WTC11 (cell line): ENCODE measurements around the gene DTD1. TPM values are rescaled to one million over a fixed set of nuclear protein-coding genes. Genes with fewer than 3 reads are reported as not detected.

Experiments
- ATAC-seq: fragments of 200-7000 bp; cut with Tn5 transposase; 2 replicates; pipeline ENCODE4 v1.10.0; 2021; ENCODE audit warnings: mild to moderate bottlenecking, moderate library complexity
- CTCF ChIA-PET: fragments of 300-600 bp; sonication (Branson Sonifier 250); formaldehyde crosslinking; loops from one replicate; lab custom pipeline; 2021; ENCODE audit warnings: antibody characterized with exemption; lab: Charles Lee
- POLR2A ChIA-PET: fragments of 350-600 bp; sonication (Branson Sonifier 250); formaldehyde crosslinking; loops from one replicate; lab custom pipeline; 2021; ENCODE audit warnings: antibody characterized with exemption; lab: Charles Lee
- DNase-seq: peaks from one replicate; pipeline ENCODE4 v3.0.0; 2021; ENCODE audit warnings: low spot score
- H3K27ac Mint-ChIP-seq: 2 replicates; pipeline ENCODE4 v1.8.0; 2021; ENCODE audit warnings: mixed read lengths
- H3K27me3 Mint-ChIP-seq: 2 replicates; pipeline ENCODE4 v1.8.0; 2021; ENCODE audit warnings: low read depth, mild to moderate bottlenecking, moderate library complexity, mixed read lengths
- H3K36me3 Mint-ChIP-seq: 2 replicates; pipeline ENCODE4 v1.8.0; 2021; ENCODE audit warnings: mixed read lengths
- H3K4me1 Mint-ChIP-seq: 2 replicates; pipeline ENCODE4 v1.8.0; 2022; ENCODE audit warnings: mixed read lengths
- H3K4me3 Mint-ChIP-seq: 2 replicates; pipeline ENCODE4 v1.8.0; 2021; ENCODE audit warnings: mild to moderate bottlenecking, moderate library complexity, mixed read lengths
- H3K9me3 Mint-ChIP-seq: 2 replicates; pipeline ENCODE4 v1.8.0; 2021; ENCODE audit warnings: mixed read lengths
- ATF3 ChIP-seq: sonication (generic); formaldehyde crosslinking; conservative IDR thresholded peaks from 2 replicates; pipeline ENCODE4 v1.8.1; 2022; ENCODE audit warnings: mild to moderate bottlenecking, missing genetic modification reagents
- ATF6 ChIP-seq: sonication (generic); formaldehyde crosslinking; IDR thresholded peaks from 2 replicates; pipeline ENCODE4 v1.8.1; 2023; ENCODE audit warnings: mild to moderate bottlenecking, missing genetic modification reagents
- CBFB ChIP-seq: sonication (generic); formaldehyde crosslinking; IDR thresholded peaks from 2 replicates; pipeline ENCODE4 v1.8.1; 2022; ENCODE audit warnings: mild to moderate bottlenecking, low read depth, missing genetic modification reagents
- CREM ChIP-seq: sonication (generic); formaldehyde crosslinking; IDR thresholded peaks from 2 replicates; pipeline ENCODE4 v1.8.1; 2022; ENCODE audit warnings: mild to moderate bottlenecking, missing genetic modification reagents, moderate library complexity
- ELF4 ChIP-seq: sonication (generic); formaldehyde crosslinking; IDR thresholded peaks from 2 replicates; pipeline ENCODE4 v1.8.1; 2022; ENCODE audit warnings: low read depth, mild to moderate bottlenecking, moderate library complexity, missing genetic modification reagents
- ERG ChIP-seq: fragments of 250-450 bp; sonication (Bioruptor Pico); IDR thresholded peaks from 2 replicates; pipeline ENCODE4 v1.8.0; 2021; ENCODE audit warnings: mild to moderate bottlenecking
- ESRRA ChIP-seq: sonication (generic); formaldehyde crosslinking; IDR thresholded peaks from 2 replicates; pipeline ENCODE4 v1.8.1; 2022; ENCODE audit warnings: mild to moderate bottlenecking, missing genetic modification reagents, borderline replicate concordance
- HMGXB4 ChIP-seq: sonication (generic); formaldehyde crosslinking; IDR thresholded peaks from 2 replicates; pipeline ENCODE4 v1.8.1; 2023; ENCODE audit warnings: mild to moderate bottlenecking, moderate library complexity, missing genetic modification reagents
- IRF1 ChIP-seq: sonication (generic); formaldehyde crosslinking; IDR thresholded peaks from 2 replicates; pipeline ENCODE4 v1.8.0; 2023; ENCODE audit warnings: missing genetic modification reagents
- IRF2 ChIP-seq: sonication (generic); formaldehyde crosslinking; IDR thresholded peaks from 2 replicates; pipeline ENCODE4 v1.8.0; 2022; ENCODE audit warnings: low read depth, missing genetic modification reagents, borderline replicate concordance
- JAZF1 ChIP-seq: fragments of 250-450 bp; sonication (Bioruptor Pico); IDR thresholded peaks from 2 replicates; pipeline ENCODE4 v1.9.0; 2021; ENCODE audit warnings: moderate library complexity, mild to moderate bottlenecking, inconsistent platforms
- MXD4 ChIP-seq: fragments of 250-450 bp; sonication (Bioruptor Pico); IDR thresholded peaks from 2 replicates; pipeline ENCODE4 v1.8.0; 2021; ENCODE audit warnings: mild to moderate bottlenecking, moderate library complexity, borderline replicate concordance
- NFATC4 ChIP-seq: fragments of 250-450 bp; sonication (Bioruptor Pico); IDR thresholded peaks from 2 replicates; pipeline ENCODE4 v1.9.0; 2021; ENCODE audit warnings: mild to moderate bottlenecking
- NR2C2 ChIP-seq: sonication (generic); formaldehyde crosslinking; IDR thresholded peaks from 2 replicates; pipeline ENCODE4 v1.8.0; 2022; ENCODE audit warnings: mild to moderate bottlenecking, missing genetic modification reagents
- OVOL2 ChIP-seq: fragments of 250-450 bp; sonication (Bioruptor Pico); IDR thresholded peaks from 2 replicates; pipeline ENCODE4 v1.9.0; 2021; ENCODE audit warnings: mild to moderate bottlenecking, borderline replicate concordance
- TEAD1 ChIP-seq: sonication (generic); formaldehyde crosslinking; IDR thresholded peaks from 2 replicates; pipeline ENCODE4 v1.8.0; 2022; ENCODE audit warnings: mild to moderate bottlenecking, missing genetic modification reagents
- USF1 ChIP-seq: sonication (generic); formaldehyde crosslinking; IDR thresholded peaks from 2 replicates; pipeline ENCODE4 v1.8.0; 2022; ENCODE audit warnings: mild to moderate bottlenecking, missing genetic modification reagents
- ZBTB21 ChIP-seq: sonication (generic); formaldehyde crosslinking; IDR thresholded peaks from 2 replicates; pipeline ENCODE4 v1.8.1; 2023; ENCODE audit warnings: mild to moderate bottlenecking, missing genetic modification reagents, borderline replicate concordance
- ZNF263 ChIP-seq: sonication (generic); formaldehyde crosslinking; IDR thresholded peaks from 2 replicates; pipeline ENCODE4 v1.8.1; 2022; ENCODE audit warnings: low read depth, mild to moderate bottlenecking, moderate library complexity, missing genetic modification reagents
- ZNF317 ChIP-seq: sonication (generic); formaldehyde crosslinking; IDR thresholded peaks from 2 replicates; pipeline ENCODE4 v1.8.1; 2023; ENCODE audit warnings: low read depth, mild to moderate bottlenecking, moderate library complexity, missing genetic modification reagents, borderline replicate concordance
- ZNF396 ChIP-seq: fragments of 250-450 bp; sonication (Bioruptor Pico); IDR thresholded peaks from 2 replicates; pipeline ENCODE4 v1.8.0; 2021; ENCODE audit warnings: mild to moderate bottlenecking, moderate library complexity, borderline replicate concordance
- ZNF425 ChIP-seq: fragments of 250-450 bp; sonication (Bioruptor Pico); conservative IDR thresholded peaks from 2 replicates; pipeline ENCODE4 v1.9.0; 2021; ENCODE audit warnings: mild to moderate bottlenecking
- ZNF512 ChIP-seq: sonication (generic); formaldehyde crosslinking; IDR thresholded peaks from 2 replicates; pipeline ENCODE4 v1.8.1; 2022; ENCODE audit warnings: missing genetic modification reagents, borderline replicate concordance
- total RNA-seq: library from RNA; stranded (reverse); gene quantifications from 3 replicates; pipeline ENCODE4 v1.2.3, GENCODE V29; 2021

Gene DTD1
- total RNA-seq, 1 experiment from 2014 or later = 71.1 TPM

- TF ChIP-seq ZNF425 (CRISPR knock-in tag) (no peak), OVOL2 (CRISPR knock-in tag) (no peak), TEAD1 (CRISPR knock-in tag) (no peak), ATF6 (CRISPR knock-in tag) (no peak), ESRRA (CRISPR knock-in tag) (no peak), USF1 (CRISPR knock-in tag) (no peak), CREM (CRISPR knock-in tag) (no peak), ZBTB21 (no peak), CBFB (CRISPR knock-in tag) (no peak)
Observed at GRCh38 chr20:18677126-18677525, 89.3 kb downstream of the DTD1 start (continued).

GRCh38 chr20:18678549-18679419, 90.9 kb downstream of the DTD1 start:
- CTCF ChIA-PET = no interaction called here
- H3K4me1 Mint-ChIP-seq = peaks cover 44% of the 10 kb centered on the region
- TF ChIP-seq OVOL2 (CRISPR knock-in tag) (no peak), JAZF1 (CRISPR knock-in tag) (no peak), ERG (CRISPR knock-in tag) (no peak), NFATC4 (CRISPR knock-in tag) (no peak), ZNF317 (CRISPR knock-in tag) (no peak), IRF2 (CRISPR knock-in tag) (no peak), MXD4 (CRISPR knock-in tag) (no peak), NR2C2 (CRISPR knock-in tag) (no peak), IRF1 (CRISPR knock-in tag) (no peak), HMGXB4 (CRISPR knock-in tag) (no peak), ELF4 (CRISPR knock-in tag) (no peak), ZNF263 (CRISPR knock-in tag) (no peak), ZNF512 (CRISPR knock-in tag) (no peak), ATF3 (CRISPR knock-in tag) (no peak), CBFB (CRISPR knock-in tag) (no peak), ZNF396 (no peak)
- no peaks in the 10 kb centered on the region for H3K27me3 Mint-ChIP-seq
- no peaks in the 10 kb centered on the region for H3K9me3 Mint-ChIP-seq
- no peak overlapping the region for H3K27ac Mint-ChIP-seq
- POLR2A ChIA-PET = no interaction called here
- DNase-seq (no peak), ATAC-seq (no peak)
- H3K36me3 Mint-ChIP-seq = no peaks in the 10 kb centered on the region
- no peak overlapping the region for H3K4me3 Mint-ChIP-seq
